Neural cell (in vitro differentiated cells): ENCODE measurements around the gene CLCNKB. TPM values are rescaled to one million over a fixed set of nuclear protein-coding genes. Genes with fewer than 3 reads are reported as not detected.
"Not testable (repeated sequence)": the region's sequence is repeated elsewhere in the genome, so short reads cannot be mapped to it uniquely, and the experiment has no call there.

Experiments
- H2AFZ ChIP-seq: fragments of 200-600, 300-800 bp; sonication (generic), shearing (Covaris generic); 2 replicates; pipeline ENCODE4 v1.6.0; 2014; ENCODE audit warnings: low read depth, mild to moderate bottlenecking, antibody characterized with exemption, low read length, moderate library complexity
- H3F3A ChIP-seq: fragments of 200-600 bp; shearing (Covaris generic); 2 replicates; pipeline ENCODE4 v1.6.1; 2016; ENCODE audit warnings: mild to moderate bottlenecking, moderate library complexity, mixed read lengths, antibody characterized with exemption, low read length; ENCODE audit not compliant: insufficient read depth, poor library complexity, severe bottlenecking
- H3K27ac ChIP-seq: fragments of 200-600, 300-800 bp; sonication (generic), shearing (Covaris generic); 2 replicates; pipeline ENCODE4 v1.5.1; 2014; ENCODE audit warnings: mild to moderate bottlenecking, low read length, moderate library complexity
- H3K27me3 ChIP-seq: fragments of 300-800, 200-600 bp; sonication (generic), shearing (Covaris generic); 2 replicates; pipeline ENCODE4 v1.6.0; 2014; ENCODE audit warnings: mild to moderate bottlenecking, low read depth, low read length, moderate library complexity; ENCODE audit not compliant: insufficient read depth
- H3K36me3 ChIP-seq: fragments of 300-800, 200-600 bp; sonication (generic), shearing (Covaris generic); 2 replicates; pipeline ENCODE4 v1.5.1; 2014; ENCODE audit warnings: mild to moderate bottlenecking, antibody characterized with exemption, low read length, moderate library complexity; ENCODE audit not compliant: insufficient read depth
- H3K4me2 ChIP-seq: fragments of 300-800, 200-600 bp; sonication (generic), shearing (Covaris generic); 2 replicates; pipeline ENCODE4 v1.6.0; 2014; ENCODE audit warnings: mild to moderate bottlenecking, low read length
- H3K4me3 ChIP-seq: fragments of 300-800, 200-600 bp; sonication (generic), shearing (Covaris generic); 2 replicates; pipeline ENCODE4 v1.5.1; 2014; ENCODE audit warnings: mild to moderate bottlenecking, low read length, moderate library complexity
- H3K79me2 ChIP-seq: fragments of 200-600 bp; shearing (Covaris generic); replicated peaks from 2 replicates; pipeline ENCODE4 v1.6.0; 2014; ENCODE audit warnings: mild to moderate bottlenecking, low read length, moderate library complexity; ENCODE audit not compliant: insufficient read depth
- H3K9ac ChIP-seq: fragments of 300-800, 200-600 bp; sonication (generic), shearing (Covaris generic); 2 replicates; pipeline ENCODE4 v1.6.1; 2016; ENCODE audit warnings: mild to moderate bottlenecking, low read length, mixed read lengths
- H3K9me2 ChIP-seq: fragments of 200-600 bp; shearing (Covaris generic); 2 replicates; pipeline ENCODE4 v1.6.1; 2016; ENCODE audit warnings: mild to moderate bottlenecking, low read length, mixed read lengths; ENCODE audit not compliant: insufficient read depth
- H3K9me3 ChIP-seq: fragments of 200-600, 300-800 bp; sonication (generic), shearing (Covaris generic); 2 replicates; pipeline ENCODE4 v1.6.1; 2016; ENCODE audit warnings: mild to moderate bottlenecking, mixed run types, low read length, moderate library complexity, mixed read lengths
- H4K20me1 ChIP-seq: fragments of 200-600 bp; shearing (Covaris generic); 2 replicates; pipeline ENCODE4 v1.6.1; 2016; ENCODE audit warnings: mild to moderate bottlenecking, mixed run types; ENCODE audit not compliant: insufficient read depth
- CTCF ChIP-seq: fragments of 450-650 bp; IDR thresholded peaks from 2 replicates; pipeline ENCODE4 v1.5.1; 2014; ENCODE audit warnings: antibody characterized with exemption, mild to moderate bottlenecking, moderate library complexity; ENCODE audit not compliant: poor library complexity, severe bottlenecking
- EP300 ChIP-seq: fragments of 450-650 bp; conservative IDR thresholded peaks from 2 replicates; pipeline ENCODE4 v1.6.1; 2014; ENCODE audit warnings: antibody characterized with exemption, mild to moderate bottlenecking, moderate library complexity; ENCODE audit not compliant: poor library complexity, severe bottlenecking
- EZH2 ChIP-seq: fragments of 200-600, 300-800 bp; shearing (Covaris generic), sonication (generic); IDR thresholded peaks from 2 replicates; pipeline ENCODE4 v1.6.1; 2014; ENCODE audit warnings: antibody characterized with exemption, low read length, borderline replicate concordance, mild to moderate bottlenecking; ENCODE audit not compliant: insufficient read depth, poor library complexity, severe bottlenecking
- MXI1 ChIP-seq: fragments of 450-650 bp; conservative IDR thresholded peaks from 2 replicates; pipeline ENCODE4 v1.6.1; 2014; ENCODE audit warnings: antibody characterized with exemption, mild to moderate bottlenecking; ENCODE audit not compliant: poor library complexity, severe bottlenecking
- POLR2AphosphoS5 ChIP-seq: IDR thresholded peaks from 2 replicates; pipeline ENCODE4 v1.6.1; 2012
- RAD21 ChIP-seq: fragments of 450-650 bp; conservative IDR thresholded peaks from 2 replicates; pipeline ENCODE4 v1.6.1; 2014; ENCODE audit warnings: antibody characterized with exemption, mild to moderate bottlenecking, moderate library complexity
- REST ChIP-seq: IDR thresholded peaks from 2 replicates; pipeline ENCODE4 v1.6.1; 2012; ENCODE audit warnings: borderline replicate concordance
- SMC3 ChIP-seq: fragments of 450-650 bp; conservative IDR thresholded peaks from 2 replicates; pipeline ENCODE4 v1.6.1; 2014; ENCODE audit warnings: antibody characterized with exemption, mild to moderate bottlenecking, moderate library complexity; ENCODE audit not compliant: poor library complexity
- TAF1 ChIP-seq: IDR thresholded peaks from 2 replicates; pipeline ENCODE4 v1.6.1; 2012; ENCODE audit warnings: low read depth
- polyA plus RNA-seq: library from polyadenylated mRNA; depleted of rRNA; stranded (reverse); fragments of >200 nt; gene quantifications from 2 replicates; pipeline ENCODE4 v1.2.3, GENCODE V29; 2014

The CLCNKB gene
- polyA plus RNA-seq, 1 donor from 2014 or later, result not detected

GRCh38 chr1:16019644-16020277, 23.8 kb upstream of the CLCNKB start:
- no peaks in the 10 kb centered on the region for H4K20me1 ChIP-seq
- H3K9ac ChIP-seq, result no peak overlapping the region
- no peaks in the 10 kb centered on the region for H3F3A ChIP-seq
- no peak overlapping the region for H3K4me3 ChIP-seq
- H3K36me3 ChIP-seq, result no peaks in the 10 kb centered on the region
- H3K9me3 ChIP-seq, result no peaks in the 10 kb centered on the region
- TF ChIP-seq MXI1 (no peak), REST (no peak), RAD21 (no peak), SMC3 (no peak), TAF1 (no peak), POLR2AphosphoS5 (no peak), CTCF (no peak), EP300 (no peak), EZH2 (no peak)
- H3K4me2 ChIP-seq, result no peak overlapping the region
- H3K79me2 ChIP-seq, result no peaks in the 10 kb centered on the region
- H3K27me3 ChIP-seq, result no peaks in the 10 kb centered on the region
- H2AFZ ChIP-seq, result no peak overlapping the region
- H3K9me2 ChIP-seq, result no peaks in the 10 kb centered on the region
- H3K27ac ChIP-seq, result no peak overlapping the region

- Histone ChIP-seq H3F3A (no peaks in the 10 kb centered on the region), H3K27me3 (no peaks in the 10 kb centered on the region), H3K4me3 (no peak overlapping the region), H3K79me2 (no peaks in the 10 kb centered on the region), H4K20me1 (no peaks in the 10 kb centered on the region), H3K36me3 (no peaks in the 10 kb centered on the region), H3K4me2 (no peak overlapping the region), H3K27ac (no peak overlapping the region), H3K9ac (no peak overlapping the region), H2AFZ (no peak overlapping the region), H3K9me3 (no peaks in the 10 kb centered on the region), H3K9me2 (no peaks in the 10 kb centered on the region)
- no peak for TF ChIP-seq REST
- TF ChIP-seq RAD21, result no peak
- no peak for TF ChIP-seq MXI1
- no peak for TF ChIP-seq SMC3
- TF ChIP-seq EP300, result no peak
Observed at GRCh38 chr1:16020325-16020724, 23.3 kb upstream of the CLCNKB start.

- not testable (repeated sequence) for H3K4me2 ChIP-seq, H3K9me3 ChIP-seq, H3K27ac ChIP-seq, H3K79me2 ChIP-seq, H4K20me1 ChIP-seq, H2AFZ ChIP-seq, H3K27me3 ChIP-seq, H3K36me3 ChIP-seq, H3K4me3 ChIP-seq, H3K9ac ChIP-seq, H3K9me2 ChIP-seq, H3F3A ChIP-seq
Observed at GRCh38 chr1:16020878-16021277, 22.7 kb upstream of the CLCNKB start.
